Right forelimb (tissue), 1 donor: ENCODE measurements around the gene FEV.

ENCODE experiments used
- DNase-seq: peaks from one replicate; pipeline ENCODE4 v3.0.0-alpha.2; 2018

Gene FEV

DNA sequence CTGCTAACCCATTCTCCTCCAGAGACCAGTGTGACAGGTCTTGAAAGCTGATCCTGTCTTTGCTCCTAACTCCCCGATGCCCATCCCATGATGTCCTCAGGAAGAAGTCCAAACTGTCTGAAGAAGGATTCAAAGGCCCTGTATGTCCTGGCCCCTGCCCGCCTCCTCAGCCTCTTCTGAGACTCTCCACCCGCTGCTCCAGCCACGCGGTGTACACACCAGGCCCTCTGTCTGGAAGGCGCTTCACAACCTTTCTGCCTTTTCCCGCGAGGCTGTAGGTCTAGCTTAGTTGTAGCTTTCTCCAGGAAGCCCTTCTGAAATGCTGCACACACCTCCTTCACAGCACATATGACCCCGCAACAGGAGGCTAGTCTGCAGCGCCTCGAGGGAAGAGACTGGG, 31.7 kb upstream of the FEV start:
- no peak for DNase-seq

DNA sequence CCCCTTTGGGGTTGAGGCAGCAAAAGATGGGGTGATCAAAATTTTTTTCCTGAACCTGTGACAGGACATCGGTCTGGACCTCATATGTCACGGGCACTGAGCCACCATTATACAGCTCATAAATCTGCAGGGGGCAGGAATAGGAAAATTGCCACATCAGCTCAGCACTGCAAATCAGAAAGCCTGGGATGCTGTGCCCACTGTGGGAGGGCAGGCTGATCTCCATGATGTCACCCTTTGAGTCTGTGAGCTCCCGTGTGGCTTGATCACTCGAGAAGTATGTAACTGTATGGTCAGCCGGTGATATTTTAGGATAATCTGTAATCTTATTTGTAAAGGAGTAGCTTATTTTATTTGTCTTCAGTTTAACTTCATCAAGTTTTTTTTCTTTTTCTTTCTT, 25.9 kb upstream of the FEV start:
- no peak for DNase-seq

DNA sequence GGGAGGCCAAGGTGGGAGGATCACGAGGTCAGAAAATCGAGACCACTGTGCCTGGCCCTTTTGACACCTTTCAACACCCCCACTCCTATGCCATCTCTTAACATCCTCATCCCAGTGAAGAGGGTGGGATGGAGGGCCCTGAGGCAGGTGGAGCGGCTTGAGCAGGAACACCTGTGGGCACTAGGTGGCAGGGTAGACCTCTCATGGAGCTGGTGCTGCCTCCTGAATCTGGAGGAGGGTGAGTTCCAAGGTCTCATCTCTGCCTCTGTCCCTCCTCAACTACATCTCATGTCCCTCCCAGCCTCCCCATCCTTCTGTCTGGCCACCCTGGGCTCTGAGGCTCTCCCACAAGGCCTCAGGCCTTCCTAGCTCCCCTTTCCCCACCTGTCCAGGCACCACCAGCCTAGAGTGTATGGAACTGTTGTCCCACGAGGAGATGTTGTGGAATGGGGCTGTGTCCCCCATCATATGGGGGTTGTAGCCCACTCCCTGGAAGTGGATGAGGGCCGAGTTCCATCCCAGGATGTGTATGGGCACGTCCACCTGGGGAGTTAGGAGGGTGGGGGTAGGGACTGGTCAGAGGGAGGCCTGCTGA, 25.3 kb upstream of the FEV start:
- no peak for DNase-seq

DNA sequence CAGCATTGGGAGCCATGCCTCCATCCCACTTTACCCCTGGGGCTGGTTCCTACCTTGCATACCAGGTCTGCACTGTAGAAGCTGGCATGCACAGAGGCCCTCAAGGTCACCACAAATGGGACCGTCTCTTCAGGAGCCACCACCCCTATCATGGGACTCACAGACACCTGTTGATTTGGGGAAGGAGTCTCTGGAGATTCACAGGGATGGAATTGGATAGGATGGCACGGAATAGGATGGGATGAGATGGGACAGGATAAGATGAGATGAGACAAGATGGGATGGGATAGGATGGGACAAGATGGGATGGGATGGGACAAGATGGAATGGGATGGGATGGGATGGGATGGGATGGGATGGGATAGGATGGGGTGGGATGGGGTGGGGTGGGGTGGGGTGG, 24.3 kb upstream of the FEV start:
- DNase-seq: no peak

DNA sequence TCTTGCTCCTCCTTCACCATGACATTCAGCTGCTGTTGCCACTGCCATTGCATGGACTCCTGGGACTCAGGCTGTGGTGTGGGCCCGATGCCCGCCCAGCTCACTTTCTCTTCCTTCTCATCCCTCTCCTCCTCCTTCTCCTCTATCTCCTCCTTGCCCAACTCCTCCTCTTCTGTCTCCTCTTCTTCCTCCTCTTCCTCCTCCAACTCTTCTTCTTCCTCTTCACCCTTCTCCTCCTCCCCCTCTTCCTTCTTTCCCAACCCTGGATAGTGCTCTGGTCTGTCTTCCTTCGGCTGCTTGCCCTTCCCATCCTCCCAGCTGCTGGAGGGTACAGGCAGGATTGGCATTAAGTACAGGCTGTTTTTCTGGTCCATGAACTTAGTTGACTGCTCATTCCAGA, 19.0 kb upstream of the FEV start:
- no peak for DNase-seq

DNA sequence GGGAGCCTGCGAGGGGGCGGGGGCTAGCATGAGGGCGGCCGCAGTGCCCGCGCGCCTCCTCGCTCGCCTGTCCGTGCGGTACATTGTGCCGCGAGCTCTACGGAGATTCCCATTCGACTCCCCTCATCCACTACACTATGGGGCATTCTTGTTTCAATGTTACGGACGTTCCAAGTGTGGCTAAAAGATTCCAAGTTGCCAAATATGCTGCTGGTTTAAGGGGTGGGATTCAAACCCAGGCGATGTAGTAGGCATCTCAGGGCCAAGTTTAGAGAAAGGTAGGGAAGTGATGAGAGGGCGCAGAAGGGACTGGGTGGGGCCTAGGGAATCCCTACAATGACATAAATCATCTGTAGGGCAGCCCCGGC, 18.3 kb upstream of the FEV start:
- DNase-seq: no peak

DNA sequence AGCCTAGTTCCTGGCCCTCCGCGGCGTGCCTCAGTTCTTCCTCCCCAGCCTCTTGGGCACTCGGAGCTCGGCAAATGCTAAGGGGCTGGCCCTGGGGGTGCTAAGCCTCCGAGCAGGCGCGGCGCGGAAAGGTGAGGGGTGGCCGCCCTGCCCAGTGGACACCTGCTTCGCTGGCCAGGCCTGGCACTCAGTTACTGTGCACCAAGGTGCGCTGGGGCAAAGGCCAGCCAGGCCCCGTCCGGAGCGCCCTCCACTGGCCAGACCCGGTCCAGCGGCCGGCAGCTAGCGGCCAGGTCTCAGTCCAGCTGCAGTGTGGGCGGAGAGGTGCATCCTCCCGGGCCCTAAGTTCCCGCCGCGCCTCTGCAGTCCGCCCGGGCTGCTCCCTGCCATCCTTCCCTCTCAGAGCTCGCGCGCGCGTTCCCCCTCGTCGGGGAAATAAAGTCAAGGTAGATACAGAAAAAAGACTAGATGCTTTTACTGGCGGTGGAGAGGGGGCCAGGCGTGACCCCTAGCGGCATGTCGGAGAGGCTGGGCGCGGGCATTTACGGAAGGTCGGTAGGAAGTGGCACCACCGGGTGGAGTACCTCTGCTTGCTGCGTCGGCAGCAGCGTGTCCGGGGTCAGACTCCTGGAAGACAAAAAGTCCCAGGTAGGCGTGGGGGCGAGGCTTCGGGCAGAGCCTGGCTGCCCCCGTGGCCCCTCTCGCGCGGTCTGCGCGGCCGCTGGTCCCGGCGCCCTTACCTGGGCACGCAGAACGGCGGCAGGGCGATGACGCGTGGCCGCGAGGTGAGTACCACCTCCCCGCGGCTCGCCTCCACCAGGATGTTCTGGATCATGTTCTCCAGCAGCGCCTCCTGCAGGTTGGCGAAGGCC, 17.6 kb upstream of the FEV start:
- DNase-seq: no peak

DNA sequence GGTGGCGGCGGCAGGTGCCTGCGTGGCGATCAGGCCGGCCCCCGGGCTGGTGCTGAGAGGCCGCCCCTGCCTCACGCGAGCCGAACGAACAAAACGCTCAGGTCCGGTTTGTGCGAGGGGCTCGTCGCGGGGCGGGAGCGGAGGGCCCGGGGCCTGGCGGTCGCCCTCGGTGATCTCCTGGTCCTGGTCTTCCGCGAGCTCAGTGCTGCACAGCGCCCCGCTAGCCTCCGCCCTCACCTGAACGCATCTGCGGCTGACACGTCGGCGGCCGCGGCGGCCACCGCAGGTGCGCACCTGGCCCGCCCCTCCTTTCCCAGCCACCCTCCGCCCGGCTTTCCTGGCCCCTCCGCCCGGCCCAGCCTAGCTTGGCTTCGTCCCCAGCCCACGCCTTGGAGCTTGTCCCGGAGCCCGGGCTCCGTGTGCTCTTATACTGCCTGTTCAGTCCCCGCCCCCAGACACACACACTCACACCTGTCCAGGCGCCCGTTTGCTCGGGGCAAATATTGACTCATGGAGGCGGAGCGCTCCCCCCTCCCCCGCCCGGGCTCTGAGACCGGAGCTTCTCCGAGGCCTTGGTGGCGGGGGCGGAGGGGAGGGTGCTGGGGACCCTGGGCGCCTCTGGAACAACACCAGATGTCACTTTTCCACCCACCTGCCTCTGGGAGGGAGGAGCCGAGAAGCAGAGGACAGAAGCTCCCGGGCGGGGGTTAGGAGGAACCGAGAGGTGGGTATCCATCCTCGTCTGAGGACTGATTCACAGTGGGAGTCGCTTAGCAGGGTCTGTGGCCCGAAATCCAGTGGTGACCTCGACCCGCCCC, 16.8 kb upstream of the FEV start:
- DNase-seq: no peak

DNA sequence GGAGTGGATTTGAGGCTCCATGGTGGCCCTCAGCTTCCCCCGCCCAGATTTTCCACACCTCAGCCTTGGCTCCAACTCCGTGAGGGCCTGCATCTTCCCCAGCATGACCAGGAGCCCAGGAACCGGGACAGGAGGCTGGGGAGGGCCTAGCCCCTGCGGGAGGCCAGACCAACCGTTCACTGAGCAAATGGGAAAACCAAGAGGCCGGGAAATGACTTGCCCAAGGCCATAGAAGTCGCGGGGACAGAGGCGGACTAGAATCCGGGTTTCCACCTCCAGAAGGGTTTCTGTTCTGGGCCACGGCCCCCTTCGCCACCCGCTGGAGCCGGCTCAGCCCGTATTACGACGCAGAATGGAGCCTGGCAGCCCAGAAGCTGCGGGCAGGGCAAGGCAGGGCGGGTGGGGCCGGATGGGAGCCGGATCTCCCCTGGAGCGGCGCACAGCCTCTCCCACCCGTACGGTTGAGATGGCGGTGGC, 16.2 kb upstream of the FEV start:
- no peak for DNase-seq

DNA sequence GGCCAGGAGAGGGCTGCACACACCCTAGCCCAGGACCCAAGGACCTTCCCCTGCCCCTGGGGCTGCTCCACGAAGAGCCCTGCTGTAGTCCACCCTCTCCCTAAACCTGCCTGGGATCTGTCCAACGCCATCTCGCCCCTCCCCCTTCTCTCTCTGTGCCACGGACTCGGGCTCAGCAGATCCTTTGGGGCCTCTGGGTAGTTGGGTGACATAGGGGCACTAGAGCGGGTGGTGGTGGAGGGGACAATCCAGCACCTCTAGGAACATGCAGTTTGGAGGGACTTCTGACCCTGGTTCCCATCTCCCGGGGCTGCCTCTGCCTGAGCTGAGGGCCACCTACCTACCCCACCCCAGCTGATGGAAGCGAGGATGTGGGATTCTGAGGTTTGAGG, 15.6 kb upstream of the FEV start:
- DNase-seq: no peak

DNA sequence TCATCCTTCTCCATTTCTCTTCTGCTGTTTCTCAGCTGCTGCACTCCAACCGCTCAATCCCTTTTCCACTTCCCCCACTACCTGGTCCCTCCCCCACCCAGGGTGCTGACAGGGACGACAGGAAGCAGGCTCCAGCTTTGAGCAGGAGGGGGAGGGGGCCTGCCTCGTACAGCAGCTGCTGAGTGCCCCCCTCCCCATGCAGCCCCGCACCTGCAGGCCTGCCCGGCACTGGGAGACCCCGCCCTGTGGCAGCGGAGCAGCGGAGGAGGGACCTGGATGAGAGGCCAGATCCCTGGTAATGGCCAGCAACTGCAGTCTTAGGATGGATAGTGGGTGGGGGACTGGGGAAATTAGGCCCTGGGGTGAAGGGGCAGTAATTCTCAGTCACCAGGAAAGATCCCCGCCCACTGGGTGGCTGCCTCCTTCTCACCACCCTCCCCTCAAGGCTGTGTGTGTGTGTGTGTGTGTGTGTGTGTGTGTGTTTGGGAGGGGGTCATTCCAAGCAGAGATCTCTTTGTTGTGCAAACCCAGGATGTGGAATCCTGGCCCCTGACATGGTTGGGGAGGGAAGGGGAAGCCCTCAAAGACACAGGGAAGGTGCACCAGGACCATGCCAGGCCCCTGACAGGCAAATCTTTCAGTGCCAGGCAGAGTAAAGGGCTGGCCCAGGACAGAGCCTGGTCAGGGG, 15.0 kb upstream of the FEV start:
- DNase-seq: no peak

DNA sequence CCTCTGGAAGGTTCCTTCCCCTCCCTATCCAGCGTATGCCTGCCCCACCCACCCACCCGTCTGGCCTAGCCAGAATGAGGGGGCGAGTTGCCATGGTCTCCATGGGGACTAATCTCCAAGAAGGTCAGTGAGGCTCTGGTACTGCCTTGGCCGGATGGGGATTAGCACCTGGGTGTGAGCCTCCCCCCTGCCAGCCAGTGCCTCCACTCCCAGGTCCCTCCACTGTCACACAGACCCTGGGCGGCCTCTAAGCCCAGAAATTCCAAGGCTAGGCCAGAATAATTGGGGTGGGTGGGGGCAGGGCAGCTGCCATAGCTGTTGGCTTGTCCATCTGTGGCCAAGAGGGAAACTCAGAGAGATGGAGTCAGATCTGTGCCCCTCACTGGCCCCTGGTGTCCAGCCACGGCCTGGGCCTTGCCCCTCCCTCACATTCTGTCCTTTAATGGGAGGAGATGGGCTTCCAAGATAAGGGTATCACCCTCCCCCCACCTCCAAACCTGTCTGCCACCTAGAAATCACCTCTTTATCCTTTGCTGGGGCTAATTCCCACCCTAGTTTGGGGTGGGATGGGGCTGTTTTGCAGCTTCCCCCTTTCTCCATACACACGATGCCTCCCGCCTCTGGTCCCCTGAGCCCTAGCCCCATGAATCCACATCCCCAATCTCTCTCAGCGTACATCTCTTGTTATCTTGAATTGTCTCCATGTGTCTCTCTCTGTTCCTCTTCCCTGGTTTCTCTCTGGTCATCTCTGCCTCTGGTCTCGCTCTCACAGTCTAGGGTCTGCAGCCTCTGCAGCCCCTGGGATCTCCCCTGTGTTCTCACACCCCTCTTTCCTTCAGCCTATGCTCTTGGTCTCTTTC, 14.3 kb upstream of the FEV start:
- DNase-seq: no peak

DNA sequence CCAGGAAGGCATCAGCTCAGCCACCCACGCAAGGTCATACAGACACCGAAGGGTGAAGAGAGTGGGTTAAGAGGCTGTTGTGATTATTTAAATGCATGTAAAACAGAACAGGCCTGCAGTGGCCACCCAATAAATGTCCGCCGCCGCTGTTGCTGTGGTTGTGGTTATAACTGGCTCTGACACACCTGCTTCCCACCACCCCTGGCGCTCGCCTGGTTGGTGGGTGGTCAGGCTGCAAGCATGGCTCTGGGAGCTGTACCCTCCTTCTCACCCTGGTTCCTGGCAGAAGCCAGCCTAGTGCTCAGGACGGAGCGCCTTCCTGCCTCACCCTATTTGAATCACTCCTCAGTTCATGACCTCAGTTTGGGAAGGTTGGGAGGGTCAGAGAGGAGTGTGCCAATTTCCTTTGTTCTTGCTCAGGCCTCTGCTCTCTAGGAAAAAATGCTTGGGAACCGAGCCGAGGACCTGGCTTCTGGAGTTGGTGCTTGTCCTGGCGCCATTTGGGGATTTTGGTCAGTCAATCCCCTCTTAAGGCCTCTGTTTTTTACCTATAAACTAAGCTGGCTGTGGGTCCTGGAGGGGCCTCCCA, 13.5 kb upstream of the FEV start:
- DNase-seq: no peak

DNA sequence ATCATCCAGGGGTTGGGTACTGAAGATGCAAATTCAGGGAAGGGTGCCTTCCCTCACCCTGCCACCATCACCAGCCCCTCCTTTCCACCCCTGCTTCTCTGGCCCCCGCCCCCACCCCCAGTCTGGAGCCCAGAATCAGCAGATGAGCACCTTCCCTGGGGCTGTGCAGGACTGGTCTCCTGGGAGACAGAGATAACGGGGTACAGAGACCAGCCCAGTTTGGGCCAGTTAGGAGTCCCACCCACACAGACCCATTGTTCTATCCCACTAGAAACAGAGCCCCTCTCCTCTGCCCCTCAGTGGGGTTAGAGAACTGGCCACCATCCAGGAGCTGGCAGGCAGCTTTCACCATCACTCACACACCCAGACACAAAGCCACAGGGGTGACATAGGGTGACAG, 12.7 kb upstream of the FEV start:
- no peak for DNase-seq

DNA sequence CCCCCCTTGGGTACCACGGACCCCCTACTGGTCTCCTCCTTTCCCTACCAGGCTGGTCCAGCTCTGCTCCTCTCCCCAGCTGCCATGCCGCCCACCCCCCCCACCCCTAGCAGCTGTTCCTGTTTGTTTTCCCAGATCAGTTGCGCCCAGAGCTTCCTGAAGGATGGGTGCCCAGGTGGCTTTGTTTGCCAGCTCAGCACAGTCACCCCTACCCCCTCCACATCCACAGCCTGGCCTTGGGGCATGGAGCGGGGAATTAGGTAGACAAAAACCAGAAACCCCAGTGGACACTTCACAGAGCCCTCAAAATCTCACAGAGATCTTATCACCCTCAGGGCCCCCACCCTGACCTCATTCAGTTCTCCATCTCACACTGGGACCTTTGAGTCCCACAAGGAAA, 12.0 kb upstream of the FEV start:
- no peak for DNase-seq

DNA sequence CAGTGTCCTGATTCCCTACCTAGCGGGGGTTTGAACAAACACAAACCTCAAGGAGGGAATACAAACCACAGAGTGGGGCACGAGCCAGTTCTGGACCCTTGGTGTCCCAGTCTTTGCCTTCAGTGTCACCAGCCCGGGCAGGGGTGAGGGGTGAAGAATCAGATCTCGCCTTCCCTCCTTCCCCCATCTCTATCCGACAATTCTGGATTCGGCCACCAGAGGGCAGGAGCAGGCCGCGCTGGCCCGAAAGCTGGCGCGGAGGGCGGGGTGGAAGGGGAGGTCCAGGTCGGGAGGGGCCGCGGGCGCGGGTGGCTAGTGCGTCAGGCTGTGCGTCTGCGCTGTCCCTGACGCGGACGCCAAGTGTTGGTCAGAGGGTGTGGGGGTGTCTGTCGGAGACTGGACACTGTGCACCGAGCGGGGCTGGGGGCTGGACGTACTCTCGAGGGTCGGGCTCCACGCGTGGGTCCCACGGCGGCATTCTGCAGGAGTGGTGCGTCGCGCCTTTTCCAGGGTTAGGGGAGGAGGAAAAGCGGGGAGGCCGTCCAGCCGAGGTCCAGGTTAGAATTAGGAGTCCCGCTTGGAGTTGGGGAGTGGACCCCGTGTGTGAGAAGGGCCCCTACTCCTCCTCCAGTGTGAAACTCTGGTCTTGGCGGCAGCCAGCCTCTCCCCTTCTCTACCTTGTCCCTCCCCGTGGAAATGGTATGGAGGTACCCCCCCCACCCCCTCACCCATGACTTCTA, 11.2 kb upstream of the FEV start:
- DNase-seq: peak; percentile 86

DNA sequence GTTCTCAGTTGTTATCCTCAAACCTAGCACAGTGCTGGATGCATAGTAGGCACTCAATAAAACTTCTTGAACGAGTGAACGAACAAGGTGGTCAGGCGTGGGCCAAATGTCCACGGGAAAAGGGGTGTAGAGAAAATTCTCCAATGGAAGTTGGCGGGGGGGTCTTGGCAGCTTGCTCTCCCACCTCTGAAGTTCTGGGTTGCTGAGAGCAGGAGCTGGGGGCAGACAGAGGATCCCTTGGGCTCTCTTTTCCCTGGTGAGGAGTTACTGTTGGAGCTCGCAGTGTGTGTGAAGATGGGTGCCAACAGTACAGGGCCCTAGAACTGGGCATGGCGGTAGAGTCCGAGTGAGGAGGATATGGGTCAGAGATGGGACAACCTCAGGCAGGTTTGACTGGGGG, 10.6 kb upstream of the FEV start:
- no peak for DNase-seq

DNA sequence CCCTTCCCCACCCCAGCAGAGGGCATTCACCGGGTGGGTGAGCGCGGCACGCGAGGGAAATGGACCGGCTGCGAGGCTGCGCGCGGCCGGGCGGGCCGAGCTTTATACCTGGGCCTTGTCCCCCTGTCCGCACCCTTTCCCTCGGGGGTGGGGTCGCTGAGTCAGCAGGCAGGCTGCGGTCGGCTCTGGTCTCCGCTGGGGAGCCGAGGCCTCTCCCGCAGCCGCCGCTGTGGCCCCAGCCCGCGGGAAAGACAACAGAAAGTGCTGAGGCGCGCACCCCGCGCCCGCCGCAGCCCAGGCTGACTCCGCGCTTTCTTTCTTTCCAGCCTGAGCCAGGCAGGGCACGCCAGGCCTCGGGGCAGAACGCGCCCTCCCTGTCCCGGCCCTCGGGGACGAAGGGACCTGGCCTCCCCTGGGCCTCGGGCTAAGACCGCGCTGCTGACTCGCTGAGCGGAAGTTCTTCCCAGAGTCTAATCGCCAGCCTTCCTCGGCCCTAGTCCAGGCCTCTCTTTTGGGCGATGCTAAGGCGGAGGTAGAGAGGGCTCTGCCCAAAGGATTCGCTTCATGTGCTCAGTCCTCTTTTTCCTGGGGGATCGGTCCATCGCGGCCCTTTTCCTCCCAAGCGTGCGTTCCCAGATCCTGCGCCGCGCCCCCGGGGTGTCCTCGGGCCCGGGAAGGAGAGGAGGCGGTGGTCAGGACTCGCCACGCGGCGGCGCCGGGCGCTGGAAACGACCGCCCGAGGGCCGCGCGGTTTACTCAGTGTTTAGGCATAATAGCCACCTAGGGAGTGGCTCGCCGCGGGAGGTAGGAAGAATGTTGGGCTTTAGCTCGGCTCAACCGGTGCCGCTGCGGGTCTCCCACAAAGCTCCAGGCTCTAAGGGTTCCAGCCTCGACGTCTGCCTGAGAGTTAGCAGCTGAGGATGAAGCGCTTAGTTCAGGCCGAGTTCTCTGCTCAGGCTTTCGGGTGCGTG, 8.6 kb upstream of the FEV start, which contains the start of gene CRYBA2:
Gene CRYBA2, minus strand, starts transcription at position 78 of the 971 bp plus-strand sequence. CDS start 246 bp downstream, outside the sequence.
- DNase-seq: no peak

DNA sequence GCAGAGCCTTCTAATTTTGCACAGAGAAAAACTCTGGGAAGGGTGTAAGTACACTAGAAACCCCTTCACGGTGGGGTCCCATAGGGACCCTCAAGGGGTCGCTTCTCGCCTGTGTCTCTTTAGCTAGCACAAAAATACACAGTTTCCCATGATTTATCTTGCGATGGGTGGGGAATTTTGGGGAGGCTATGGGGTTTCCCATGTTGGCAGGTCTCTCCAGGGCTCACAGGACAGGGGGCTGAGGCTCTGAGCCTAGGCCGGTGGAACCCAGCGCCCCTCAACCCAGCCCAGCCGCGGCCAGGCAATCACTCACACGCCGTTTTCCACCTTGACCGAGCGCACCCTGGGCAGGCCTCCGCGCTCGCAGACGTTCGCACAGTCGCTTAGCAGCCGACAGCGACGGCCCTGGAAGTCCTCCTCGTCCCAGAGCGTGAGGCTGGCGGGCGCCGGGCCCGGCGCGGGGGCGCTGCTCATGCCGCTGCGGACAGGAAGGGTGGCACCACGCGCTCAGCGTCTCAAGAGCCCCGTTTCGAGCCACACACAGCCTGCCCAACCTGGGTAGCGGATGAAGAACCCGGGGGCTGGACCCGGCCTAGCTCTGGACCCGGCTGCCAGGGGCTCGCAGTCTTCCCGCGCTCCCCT, 7.8 kb upstream of the FEV start:
- no peak for DNase-seq
